Trophoblast cell (in vitro differentiated cells and primary cell): ENCODE data around the gene ETFA.

ENCODE experiments used
- DNase-seq, 2 donors: peaks; one replicate each; pipeline ENCODE4 v3.0.0-alpha.2; 2016
- H2AFZ ChIP-seq: 2 replicates; pipeline ENCODE4 v1.6.1; 2013; ENCODE audit warnings: low read length, moderate library complexity, mild to moderate bottlenecking; ENCODE audit not compliant: insufficient read depth, poor library complexity
- H2AK5ac ChIP-seq: 2 replicates; pipeline ENCODE4 v1.6.1; 2013; ENCODE audit warnings: mild to moderate bottlenecking, low read length
- H2BK120ac ChIP-seq: 2 replicates; pipeline ENCODE4 v1.6.1; 2013; ENCODE audit warnings: low read length, mild to moderate bottlenecking, moderate library complexity; ENCODE audit not compliant: insufficient read depth, poor library complexity
- H2BK12ac ChIP-seq: 2 replicates; pipeline ENCODE4 v1.6.1; 2013; ENCODE audit warnings: mild to moderate bottlenecking, low read length, moderate library complexity
- H2BK5ac ChIP-seq: 2 replicates; pipeline ENCODE4 v1.6.1; 2013; ENCODE audit warnings: low read length, low read depth, moderate library complexity, mild to moderate bottlenecking; ENCODE audit not compliant: poor library complexity
- H3K14ac ChIP-seq: 2 replicates; pipeline ENCODE4 v1.6.1; 2013; ENCODE audit warnings: mild to moderate bottlenecking, low read length
- H3K18ac ChIP-seq: 2 replicates; pipeline ENCODE4 v1.6.1; 2013; ENCODE audit warnings: mild to moderate bottlenecking, low read length
- H3K23ac ChIP-seq: 2 replicates; pipeline ENCODE4 v1.6.1; 2013; ENCODE audit warnings: low read length
- H3K27ac ChIP-seq: 2 replicates; pipeline ENCODE4 v1.5.1; 2013; ENCODE audit warnings: low read depth, mild to moderate bottlenecking, inconsistent platforms, low read length, moderate library complexity
- H3K27me3 ChIP-seq: 2 replicates; pipeline ENCODE4 v1.6.1; 2013; ENCODE audit warnings: inconsistent platforms, mild to moderate bottlenecking, low read length, moderate library complexity; ENCODE audit not compliant: insufficient read depth
- H3K36me3 ChIP-seq, 2 experiments: 1 replicate in 1 of 2; 2 replicates in 1 of 2; pipeline ENCODE4 v1.6.1; 2013; ENCODE audit warnings: low read length in 2 of 2, mild to moderate bottlenecking in 2 of 2, moderate library complexity in 1 of 2; ENCODE audit not compliant: insufficient read depth in 2 of 2, control insufficient read depth in 1 of 2
- H3K4ac ChIP-seq: 2 replicates; pipeline ENCODE4 v1.6.1; 2013; ENCODE audit warnings: low read depth, mild to moderate bottlenecking, low read length, moderate library complexity
- H3K4me1 ChIP-seq, 2 experiments: 1 replicate in 1 of 2; 2 replicates in 1 of 2; pipeline ENCODE4 v1.6.1; 2013; ENCODE audit warnings: low read length in 2 of 2, mild to moderate bottlenecking in 2 of 2, moderate library complexity in 1 of 2; ENCODE audit not compliant: insufficient read depth in 2 of 2, control insufficient read depth in 1 of 2
- H3K4me2 ChIP-seq: 2 replicates; pipeline ENCODE4 v1.6.1; 2013; ENCODE audit warnings: inconsistent platforms, mild to moderate bottlenecking, low read length, moderate library complexity
- H3K4me3 ChIP-seq: 2 replicates; pipeline ENCODE4 v1.5.1; 2013; ENCODE audit warnings: mild to moderate bottlenecking, low read depth, low read length, inconsistent platforms
- H3K79me1 ChIP-seq: one replicate; pipeline ENCODE4 v1.6.1; 2013; ENCODE audit warnings: low read length
- H3K79me2 ChIP-seq: 2 replicates; pipeline ENCODE4 v1.6.1; 2013; ENCODE audit warnings: low read length, mild to moderate bottlenecking; ENCODE audit not compliant: control insufficient read depth, insufficient read depth, poor library complexity
- H3K9ac ChIP-seq: 2 replicates; pipeline ENCODE4 v1.6.1; 2013; ENCODE audit warnings: mild to moderate bottlenecking, low read length
- H3K9me3 ChIP-seq: 2 replicates; pipeline ENCODE4 v1.6.1; 2013; ENCODE audit warnings: low read depth, mild to moderate bottlenecking, control low read depth, inconsistent platforms, low read length; ENCODE audit not compliant: insufficient read depth
- H4K12ac ChIP-seq: 2 replicates; pipeline ENCODE4 v1.6.1; 2013; ENCODE audit warnings: low read depth, mild to moderate bottlenecking, low read length, moderate library complexity
- H4K8ac ChIP-seq: 2 replicates; pipeline ENCODE4 v1.6.1; 2013; ENCODE audit warnings: low read depth, mild to moderate bottlenecking, low read length, moderate library complexity
- H4K91ac ChIP-seq: one replicate; pipeline ENCODE4 v1.6.1; 2013; ENCODE audit warnings: low read depth, mild to moderate bottlenecking, low read length, moderate library complexity
- WGBS: extraction: QIAGEN DNeasy Blood & Tissue Kit; methylation state at CpG from one replicate; pipeline ENCODE4 v1.1.7; 2013; ENCODE audit warnings: missing lambda C conversion rate; ENCODE audit not compliant: insufficient read length, insufficient coverage; ENCODE audit errors: extremely low coverage; 5-methylcytosine and 5-hydroxymethylcytosine counted together

The ETFA gene

DNA sequence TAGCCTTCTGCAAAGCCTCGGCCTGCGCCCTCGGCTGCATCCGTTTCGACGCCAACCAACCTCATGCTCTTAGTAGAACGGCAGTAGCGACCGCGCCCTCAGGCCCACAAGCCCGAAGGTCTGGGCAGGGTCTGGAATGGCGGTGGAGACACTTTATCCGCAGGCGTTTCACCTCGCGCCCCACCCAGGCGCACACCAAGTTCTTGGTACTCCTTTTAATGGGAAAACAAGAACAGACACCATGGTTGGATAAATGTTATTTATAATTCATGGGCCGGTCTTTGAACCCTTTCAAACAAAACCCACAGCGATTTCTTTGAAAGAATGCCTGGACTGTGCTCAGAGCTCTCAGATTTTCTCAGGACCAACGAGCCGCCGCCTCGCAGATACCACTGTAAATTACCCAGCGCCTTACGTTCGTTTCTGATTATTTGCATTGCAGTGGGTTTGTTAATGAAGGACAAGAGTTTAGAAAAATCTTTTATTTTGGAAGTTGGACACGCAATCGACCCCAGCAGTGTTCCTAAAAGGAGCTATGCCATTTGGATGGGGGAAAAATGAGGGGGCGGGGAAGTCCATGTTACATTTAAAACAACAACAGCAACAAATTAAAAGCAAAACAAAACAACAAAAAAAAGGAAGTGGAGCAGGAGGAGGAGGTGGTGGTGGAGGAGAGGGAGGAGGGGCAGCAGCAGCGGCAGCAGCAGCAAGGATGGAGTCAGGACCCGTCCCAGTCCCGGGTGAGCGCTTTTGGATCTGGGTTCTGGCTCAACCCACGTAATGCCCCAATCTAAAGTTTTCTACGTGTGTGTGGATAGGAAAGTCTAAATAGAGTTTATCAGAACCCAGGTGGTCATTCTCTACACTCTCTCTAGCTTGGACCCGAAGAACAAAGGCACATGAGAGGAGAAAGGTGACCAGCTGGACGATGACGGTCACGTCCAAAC is 24.3 kb upstream of the ETFA start:
- no peak overlapping the region for H3K18ac ChIP-seq
- no peaks in the 10 kb centered on the region for H3K36me3 ChIP-seq
- H3K27me3 ChIP-seq, result peaks cover 56% of the 10 kb centered on the region
- no peak overlapping the region for H4K12ac ChIP-seq
- no peak overlapping the region for H3K9ac ChIP-seq
- peaks cover 8% of the 10 kb centered on the region for H3K9me3 ChIP-seq
- no peak overlapping the region for H4K91ac ChIP-seq
- no peaks in the 10 kb centered on the region for H3K79me2 ChIP-seq
- no peak overlapping the region for H2BK12ac ChIP-seq
- no peak overlapping the region for H3K27ac ChIP-seq
- no peak overlapping the region for H3K4ac ChIP-seq
- H2AFZ ChIP-seq, result no peak overlapping the region
- H3K23ac ChIP-seq, result no peak overlapping the region
- H4K8ac ChIP-seq, result no peak overlapping the region
- H3K14ac ChIP-seq, result no peak overlapping the region
- H3K4me3 ChIP-seq, result no peak overlapping the region
- peaks cover 17 to 22% of the 10 kb centered on the region in 2 experiments for H3K4me1 ChIP-seq
- no CpG with 5 or more reads among the region's 39 CpGs for WGBS
- no peaks in the 10 kb centered on the region for H3K79me1 ChIP-seq
- H3K4me2 ChIP-seq, result peak overlapping the region; percentile 58
- DNase-seq, result peak in 1 of 2 donors; percentile 53
- no peak overlapping the region for H2BK5ac ChIP-seq
- H2AK5ac ChIP-seq, result no peak overlapping the region
- H2BK120ac ChIP-seq, result no peak overlapping the region

DNA sequence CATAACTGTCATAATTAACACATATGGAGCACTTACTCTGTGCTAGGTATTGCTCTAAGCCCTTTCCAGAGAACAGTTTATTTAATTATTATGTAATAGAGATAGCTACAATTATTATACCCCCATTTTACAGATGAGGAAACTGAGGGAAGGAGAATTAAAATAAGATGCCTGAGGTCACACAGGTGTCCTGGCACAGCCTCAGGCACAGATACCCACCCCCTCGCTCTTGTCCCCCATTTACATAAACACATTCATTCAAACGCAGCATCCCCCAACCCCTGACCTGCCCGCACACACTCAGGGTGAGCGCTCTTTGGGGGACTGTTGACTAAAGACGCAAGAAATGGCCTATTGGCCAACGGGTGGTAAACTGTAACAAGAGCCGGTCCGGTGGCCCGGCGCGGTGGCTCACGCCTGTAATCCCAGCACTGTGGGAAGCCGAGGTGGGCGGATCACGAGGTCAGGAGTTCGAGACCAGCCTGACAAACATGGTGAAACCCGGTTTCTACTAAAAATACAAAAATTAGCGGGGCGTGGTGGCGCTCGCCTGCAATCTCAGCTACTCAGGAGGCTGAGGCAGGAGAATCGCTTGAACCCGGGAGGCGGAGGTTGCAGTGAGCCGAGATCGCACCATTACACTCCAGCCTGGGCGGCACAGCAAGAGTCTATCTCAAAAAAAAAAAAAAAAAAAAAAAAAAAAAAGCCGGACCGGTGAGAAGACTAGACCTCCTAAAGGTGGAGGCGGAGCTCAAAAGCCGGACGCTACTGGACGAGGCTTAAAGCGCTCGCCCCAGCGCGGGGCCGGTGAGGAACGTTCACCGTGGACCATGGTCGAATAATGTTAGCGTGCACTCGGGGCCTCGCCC is 23.4 kb upstream of the ETFA start:
- no peak overlapping the region for H4K91ac ChIP-seq
- no CpG with 5 or more reads among the region's 44 CpGs for WGBS
- no peak overlapping the region for H4K8ac ChIP-seq
- H3K9ac ChIP-seq, result no peak overlapping the region
- no peak overlapping the region for H2AFZ ChIP-seq
- H2BK12ac ChIP-seq, result no peak overlapping the region
- peak overlapping the region; percentile 58 for H3K4me2 ChIP-seq
- no peaks in the 10 kb centered on the region for H3K79me1 ChIP-seq
- H2BK5ac ChIP-seq, result no peak overlapping the region
- no peak overlapping the region for H3K4ac ChIP-seq
- no peak overlapping the region for H3K18ac ChIP-seq
- peaks cover 47% of the 10 kb centered on the region for H3K27me3 ChIP-seq
- no peak for DNase-seq
- H3K4me3 ChIP-seq, result no peak overlapping the region
- H3K27ac ChIP-seq, result no peak overlapping the region
- H3K23ac ChIP-seq, result no peak overlapping the region
- H2AK5ac ChIP-seq, result no peak overlapping the region
- H2BK120ac ChIP-seq, result no peak overlapping the region
- no peaks in the 10 kb centered on the region for H3K36me3 ChIP-seq
- H4K12ac ChIP-seq, result no peak overlapping the region
- H3K4me1 ChIP-seq, result peaks cover 13 to 14% of the 10 kb centered on the region in 2 experiments
- H3K79me2 ChIP-seq, result no peaks in the 10 kb centered on the region
- no peak overlapping the region for H3K14ac ChIP-seq
- peaks cover 6% of the 10 kb centered on the region for H3K9me3 ChIP-seq

DNA sequence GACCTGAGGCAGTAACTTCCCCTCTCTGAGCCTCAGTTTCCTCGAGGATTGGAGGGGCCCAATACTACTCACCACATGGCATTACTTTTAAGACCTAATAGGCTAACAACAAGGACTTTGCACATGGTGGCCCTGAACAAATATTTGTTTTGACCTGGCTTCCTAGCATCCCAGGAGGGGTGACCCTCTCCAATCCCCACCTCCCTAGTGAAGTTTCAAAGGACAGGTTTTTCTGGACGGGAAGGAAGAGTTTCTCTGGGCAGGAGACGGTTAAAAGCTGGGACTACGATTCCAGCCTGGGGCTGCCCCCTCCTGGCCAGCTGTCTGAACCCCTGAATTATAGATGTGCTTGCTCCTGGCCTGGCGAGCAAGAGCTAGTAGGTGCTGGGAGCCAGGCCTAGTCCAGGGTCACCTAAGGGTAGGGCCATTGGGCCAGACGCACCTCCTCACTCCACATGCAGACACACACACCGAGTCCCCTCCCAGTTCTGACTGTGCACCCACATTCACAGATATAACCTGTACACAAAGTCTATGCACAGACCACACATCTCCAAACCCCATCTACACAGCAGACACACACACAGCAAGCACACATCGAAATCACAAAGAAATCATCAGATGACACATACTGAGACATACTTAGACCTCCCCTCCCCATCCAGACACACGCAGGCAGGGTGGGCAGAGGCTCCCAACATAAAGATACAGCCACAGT is 22.6 kb upstream of the ETFA start:
- H3K4me2 ChIP-seq, result no peak overlapping the region
- no peak overlapping the region for H2BK120ac ChIP-seq
- peaks cover 6% of the 10 kb centered on the region for H3K9me3 ChIP-seq
- no peak for DNase-seq
- no peak overlapping the region for H4K91ac ChIP-seq
- H2BK12ac ChIP-seq, result no peak overlapping the region
- no peak overlapping the region for H3K14ac ChIP-seq
- H4K12ac ChIP-seq, result no peak overlapping the region
- no peak overlapping the region for H3K18ac ChIP-seq
- H3K79me2 ChIP-seq, result no peaks in the 10 kb centered on the region
- peaks cover 39% of the 10 kb centered on the region for H3K27me3 ChIP-seq
- no peak overlapping the region for H3K23ac ChIP-seq
- no peaks in the 10 kb centered on the region for H3K79me1 ChIP-seq
- no peak overlapping the region for H2AK5ac ChIP-seq
- no CpG with 5 or more reads among the region's 9 CpGs for WGBS
- peaks cover 11 to 13% of the 10 kb centered on the region in 2 experiments for H3K4me1 ChIP-seq
- no peak overlapping the region for H4K8ac ChIP-seq
- H3K36me3 ChIP-seq, result no peaks in the 10 kb centered on the region
- H2AFZ ChIP-seq, result no peak overlapping the region
- no peak overlapping the region for H3K9ac ChIP-seq
- H3K27ac ChIP-seq, result no peak overlapping the region
- H2BK5ac ChIP-seq, result no peak overlapping the region
- H3K4me3 ChIP-seq, result no peak overlapping the region
- no peak overlapping the region for H3K4ac ChIP-seq

DNA sequence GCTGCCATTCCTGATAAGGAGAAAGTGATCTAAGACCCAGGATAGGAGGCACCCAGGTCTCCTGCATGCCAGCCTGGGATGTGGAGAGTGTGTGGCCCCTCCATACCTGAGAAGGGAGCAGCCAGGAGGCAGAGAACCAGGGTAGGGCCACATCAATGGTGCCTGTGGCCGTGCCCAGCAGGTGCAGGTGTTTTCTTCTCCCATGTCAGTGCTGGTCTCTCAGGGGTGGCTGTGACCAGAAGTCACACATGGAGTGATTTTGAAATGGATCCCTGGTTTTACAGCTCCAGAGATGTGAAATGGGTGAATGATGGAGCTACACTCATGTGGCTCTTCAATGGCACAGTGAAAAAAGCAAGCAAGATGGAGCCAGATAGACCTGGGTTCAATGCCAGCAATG is 22.0 kb upstream of the ETFA start:
- peaks cover 11% of the 10 kb centered on the region in 2 experiments for H3K4me1 ChIP-seq
- no peak overlapping the region for H3K14ac ChIP-seq
- no peaks in the 10 kb centered on the region for H3K79me1 ChIP-seq
- H3K4me2 ChIP-seq, result no peak overlapping the region
- no peak overlapping the region for H4K91ac ChIP-seq
- no peak overlapping the region for H2AK5ac ChIP-seq
- no peak overlapping the region for H3K27ac ChIP-seq
- peaks cover 33% of the 10 kb centered on the region for H3K27me3 ChIP-seq
- peaks cover 6% of the 10 kb centered on the region for H3K9me3 ChIP-seq
- H2BK120ac ChIP-seq, result no peak overlapping the region
- no CpG with 5 or more reads among the region's 1 CpG for WGBS
- no peak overlapping the region for H4K12ac ChIP-seq
- no peak overlapping the region for H3K4ac ChIP-seq
- H3K36me3 ChIP-seq, result no peaks in the 10 kb centered on the region
- no peak overlapping the region for H2BK12ac ChIP-seq
- H3K23ac ChIP-seq, result no peak overlapping the region
- H2BK5ac ChIP-seq, result no peak overlapping the region
- no peak overlapping the region for H3K18ac ChIP-seq
- H3K79me2 ChIP-seq, result no peaks in the 10 kb centered on the region
- DNase-seq, result no peak
- H2AFZ ChIP-seq, result no peak overlapping the region
- no peak overlapping the region for H4K8ac ChIP-seq
- no peak overlapping the region for H3K4me3 ChIP-seq
- H3K9ac ChIP-seq, result no peak overlapping the region
